PC-3 (cell line): ENCODE measurements around the gene MCF2L2.

ENCODE experiments used
- EZH2 ChIP-seq: fragments of 300-600 bp; sonication (generic); IDR thresholded peaks from one replicate; pipeline ENCODE4 v1.6.1; 2017; ENCODE audit warnings: antibody characterized with exemption, mild to moderate bottlenecking, low read length; ENCODE audit not compliant: unreplicated experiment
- EZH2phosphoT487 ChIP-seq: fragments of 300-600 bp; sonication (generic); IDR thresholded peaks from 2 replicates; pipeline ENCODE4 v1.6.1; 2018; ENCODE audit warnings: mild to moderate bottlenecking, antibody characterized with exemption, low read length, borderline replicate concordance
- TF ChIP-seq, protein P1 (sequence below): fragments of 300-600 bp; sonication (generic); conservative IDR thresholded peaks from 2 replicates; pipeline ENCODE4 v1.5.1; 2017; ENCODE audit warnings: antibody characterized with exemption, low read depth, mild to moderate bottlenecking, low read length

- no peak for TF ChIP-seq EZH2phosphoT487
- TF ChIP-seq, protein P1, sequence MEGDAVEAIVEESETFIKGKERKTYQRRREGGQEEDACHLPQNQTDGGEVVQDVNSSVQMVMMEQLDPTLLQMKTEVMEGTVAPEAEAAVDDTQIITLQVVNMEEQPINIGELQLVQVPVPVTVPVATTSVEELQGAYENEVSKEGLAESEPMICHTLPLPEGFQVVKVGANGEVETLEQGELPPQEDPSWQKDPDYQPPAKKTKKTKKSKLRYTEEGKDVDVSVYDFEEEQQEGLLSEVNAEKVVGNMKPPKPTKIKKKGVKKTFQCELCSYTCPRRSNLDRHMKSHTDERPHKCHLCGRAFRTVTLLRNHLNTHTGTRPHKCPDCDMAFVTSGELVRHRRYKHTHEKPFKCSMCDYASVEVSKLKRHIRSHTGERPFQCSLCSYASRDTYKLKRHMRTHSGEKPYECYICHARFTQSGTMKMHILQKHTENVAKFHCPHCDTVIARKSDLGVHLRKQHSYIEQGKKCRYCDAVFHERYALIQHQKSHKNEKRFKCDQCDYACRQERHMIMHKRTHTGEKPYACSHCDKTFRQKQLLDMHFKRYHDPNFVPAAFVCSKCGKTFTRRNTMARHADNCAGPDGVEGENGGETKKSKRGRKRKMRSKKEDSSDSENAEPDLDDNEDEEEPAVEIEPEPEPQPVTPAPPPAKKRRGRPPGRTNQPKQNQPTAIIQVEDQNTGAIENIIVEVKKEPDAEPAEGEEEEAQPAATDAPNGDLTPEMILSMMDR: no peak
- no peak for TF ChIP-seq EZH2
Observed at GRCh38 chr3:183354874-183355273, 73.5 kb downstream of the MCF2L2 start.
